GM19193 (cell line): ENCODE data around the gene KTI12.

Experiments
- POLR2A ChIP-seq: IDR thresholded peaks from 4 replicates; pipeline ENCODE4 v1.6.1; 2011; ENCODE audit not compliant: insufficient read depth, insufficient read length; ENCODE audit errors: extremely low read depth

Gene KTI12

GRCh38 chr1:51998701-51999100 lies 34.9 kb downstream of the KTI12 start:
- no peak for TF ChIP-seq POLR2A

- TF ChIP-seq POLR2A = no peak
Observed at GRCh38 chr1:51997974-51998382, 35.6 kb downstream of the KTI12 start.

DNA sequence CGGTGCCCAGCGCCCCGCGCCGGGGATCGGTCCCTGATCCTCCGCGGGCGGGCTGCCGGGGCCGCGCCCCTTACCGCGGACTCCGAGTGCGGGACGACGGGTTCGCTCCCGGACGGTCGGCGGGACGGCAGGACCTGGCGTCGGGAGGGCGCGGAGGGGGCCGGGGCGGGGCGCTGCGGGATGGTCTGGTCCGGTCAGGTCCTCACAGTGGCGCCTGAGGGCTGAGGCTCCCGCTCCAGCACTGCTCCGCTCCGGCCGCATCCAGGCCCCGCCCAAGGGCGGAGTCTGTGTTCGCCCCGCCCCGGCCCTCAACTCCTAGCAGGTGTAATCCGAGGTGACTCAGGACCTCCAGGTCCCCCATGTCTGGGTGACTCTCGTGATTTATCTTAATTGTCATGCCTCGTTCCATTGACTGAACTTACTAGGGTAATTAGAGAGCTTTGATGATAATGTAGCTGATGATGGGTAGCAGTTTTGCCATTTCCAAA lies 43.1 kb downstream of the KTI12 start, which contains the start of gene RAB3B:
Gene RAB3B, minus strand, starts transcription at position 223 of the 488 bp plus-strand sequence. CDS start 13,583 bp downstream, outside the sequence.
- TF ChIP-seq POLR2A = no peak

DNA sequence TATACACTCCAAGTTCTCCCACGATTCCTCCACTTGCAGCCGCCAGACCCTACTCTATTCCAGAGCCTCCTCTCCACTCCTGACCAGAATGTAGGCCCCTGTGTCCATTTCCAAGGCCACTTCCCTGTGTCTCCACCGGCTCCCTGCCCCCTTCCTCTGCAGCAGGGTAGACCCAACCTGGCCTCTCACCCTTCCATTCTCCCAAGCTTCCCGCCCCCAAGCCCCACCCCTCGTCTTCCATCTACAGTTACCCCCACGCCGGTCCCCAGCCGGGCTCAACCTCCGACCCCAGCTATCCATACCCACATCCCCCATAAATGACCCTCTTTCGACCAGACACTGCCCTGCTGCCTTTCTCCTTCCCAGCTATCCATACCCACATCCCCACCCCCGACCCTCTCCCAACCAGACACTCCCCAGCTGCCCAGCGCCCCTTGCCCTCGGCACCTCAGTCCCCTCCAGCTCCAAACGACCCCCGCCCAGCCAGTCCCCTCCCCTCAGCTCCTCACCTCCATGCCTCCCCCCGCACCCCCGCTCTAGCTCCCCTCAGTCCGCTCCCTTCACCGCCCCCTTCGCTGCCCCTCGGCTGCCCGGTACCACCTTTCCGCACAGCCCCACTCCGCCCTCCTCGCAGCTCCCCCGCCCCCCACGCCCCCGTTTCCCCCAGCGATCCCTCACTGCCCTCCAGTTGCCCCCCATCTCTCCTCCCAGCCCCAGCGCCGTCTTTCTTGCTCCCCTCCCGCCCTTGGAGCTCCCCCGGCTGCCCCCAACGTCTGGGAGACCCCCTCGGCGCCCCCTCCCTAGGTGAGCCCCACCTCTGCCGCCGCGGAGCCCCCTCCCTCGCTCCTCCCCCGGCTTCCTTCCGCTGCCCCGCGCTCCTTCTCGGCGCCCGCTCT lies 43.8 kb downstream of the KTI12 start:
- no peak for TF ChIP-seq POLR2A

DNA sequence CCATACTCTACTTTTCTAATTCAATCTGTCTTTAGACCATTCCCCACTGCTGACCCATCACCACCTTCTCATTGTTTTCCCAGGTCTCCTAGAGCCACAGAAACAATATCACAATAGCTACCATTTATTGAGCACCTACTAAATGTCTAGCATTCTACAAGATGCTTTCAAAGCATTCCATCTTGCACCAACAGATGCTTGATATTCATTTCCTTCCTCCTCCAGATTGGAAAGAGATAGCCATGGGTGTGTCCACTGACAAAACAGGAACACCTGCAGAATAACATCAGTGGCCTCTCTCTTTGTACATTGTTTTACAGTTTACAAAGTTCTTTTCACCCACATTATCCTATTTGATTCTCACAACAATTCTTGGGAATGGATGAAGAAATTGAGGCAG lies 45.4 kb downstream of the KTI12 start:
- TF ChIP-seq POLR2A = no peak

GRCh38 chr1:51986718-51987117 lies 46.9 kb downstream of the KTI12 start:
- no peak for TF ChIP-seq POLR2A

- TF ChIP-seq POLR2A = no peak
Observed at GRCh38 chr1:51982161-51982560, 51.4 kb downstream of the KTI12 start.
